ENCODE measurements around the gene HMOX2.
A peak's percentile ranks its signal among the peaks of the same experiment; 100 is the strongest.

The HMOX2 gene

GRCh38 chr16:4505356-4506147 lies 29.4 kb downstream of the HMOX2 start:
- DNase-seq (ENCODE audit: low read depth, low spot score) = no peak

- no peak for DNase-seq (ENCODE audit: low read depth, low spot score)
Observed at GRCh38 chr16:4506450-4506849, 30.3 kb downstream of the HMOX2 start.

GRCh38 chr16:4507588-4508345 lies 31.6 kb downstream of the HMOX2 start:
- no peak for DNase-seq (ENCODE audit: low read depth, low spot score)

GRCh38 chr16:4508806-4509205 lies 32.6 kb downstream of the HMOX2 start:
- no peak for DNase-seq (ENCODE audit: low read depth, low spot score)

GRCh38 chr16:4509420-4509819 lies 33.2 kb downstream of the HMOX2 start:
- DNase-seq (ENCODE audit: low read depth, low spot score) = no peak

GRCh38 chr16:4510131-4510530 lies 33.9 kb downstream of the HMOX2 start:
- no peak for DNase-seq (ENCODE audit: low read depth, low spot score)

GRCh38 chr16:4510747-4511426 lies 34.7 kb downstream of the HMOX2 start:
- no peak for DNase-seq (ENCODE audit: low read depth, low spot score)

- no peak for DNase-seq (ENCODE audit: low read depth, low spot score)
Observed at GRCh38 chr16:4511441-4512082, 35.4 kb downstream of the HMOX2 start.

- DNase-seq (ENCODE audit: low read depth, low spot score) = no peak
Observed at GRCh38 chr16:4512473-4512872, 36.3 kb downstream of the HMOX2 start.

GRCh38 chr16:4513086-4513860 lies 37.1 kb downstream of the HMOX2 start:
- DNase-seq (ENCODE audit: low read depth, low spot score) = no peak

- no peak for DNase-seq (ENCODE audit: low read depth, low spot score)
Observed at GRCh38 chr16:4513881-4514280, 37.7 kb downstream of the HMOX2 start.

GRCh38 chr16:4514606-4515005 lies 38.4 kb downstream of the HMOX2 start:
- no peak for DNase-seq (ENCODE audit: low read depth, low spot score)

- DNase-seq (ENCODE audit: low read depth, low spot score) = no peak
Observed at GRCh38 chr16:4515611-4516233, 39.5 kb downstream of the HMOX2 start.

GRCh38 chr16:4517812-4518680 lies 41.8 kb downstream of the HMOX2 start:
- no peak for DNase-seq (ENCODE audit: low read depth, low spot score)

GRCh38 chr16:4519274-4520058 lies 43.3 kb downstream of the HMOX2 start:
- DNase-seq (ENCODE audit: low read depth, low spot score) = no peak

- no peak for DNase-seq (ENCODE audit: low read depth, low spot score)
Observed at GRCh38 chr16:4520913-4521312, 44.7 kb downstream of the HMOX2 start.

- DNase-seq (ENCODE audit: low read depth, low spot score) = peak; percentile 84
Observed at GRCh38 chr16:4522051-4522581, 45.9 kb downstream of the HMOX2 start.

- no peak for DNase-seq (ENCODE audit: low read depth, low spot score)
Observed at GRCh38 chr16:4523686-4524085, 47.5 kb downstream of the HMOX2 start.

GRCh38 chr16:4524571-4524970 lies 48.4 kb downstream of the HMOX2 start:
- DNase-seq (ENCODE audit: low read depth, low spot score) = no peak
